ENCODE measurements around the gene ZBTB14.

The ZBTB14 gene

GRCh38 chr18:5276947-5277346, 18.6 kb downstream of the ZBTB14 start:
- no peak overlapping the region for H3K9ac ChIP-seq (ENCODE audit: low read length)
- H3K4me2 ChIP-seq (ENCODE audit: low read depth, low read length, poor library complexity, severe bottlenecking), result no peak overlapping the region
- no peaks in the 10 kb centered on the region for H3K36me3 ChIP-seq (ENCODE audit: low read length)
- H3K9me3 ChIP-seq (ENCODE audit: insufficient read depth, low read length), result no peaks in the 10 kb centered on the region
- H3K9me2 ChIP-seq (replicated peaks; ENCODE audit: insufficient read depth, low read length), result no peaks in the 10 kb centered on the region
- no peaks in the 10 kb centered on the region for H3F3A ChIP-seq (ENCODE audit: insufficient read depth)
- no peaks in the 10 kb centered on the region for H3K79me2 ChIP-seq (ENCODE audit: insufficient read depth, low read length)
- no peak overlapping the region for H2AFZ ChIP-seq (ENCODE audit: low read depth, low read length, severe bottlenecking)
- H3K4me3 ChIP-seq (ENCODE audit: insufficient read depth, low read length, poor library complexity, severe bottlenecking), result no peak overlapping the region
- H3K27ac ChIP-seq (ENCODE audit: low read depth, low read length), result no peak overlapping the region
- H4K20me1 ChIP-seq (ENCODE audit: low read depth, low read length), result no peaks in the 10 kb centered on the region
- H3K27me3 ChIP-seq (ENCODE audit: low read length), result no peaks in the 10 kb centered on the region
- TF ChIP-seq, protein P1, sequence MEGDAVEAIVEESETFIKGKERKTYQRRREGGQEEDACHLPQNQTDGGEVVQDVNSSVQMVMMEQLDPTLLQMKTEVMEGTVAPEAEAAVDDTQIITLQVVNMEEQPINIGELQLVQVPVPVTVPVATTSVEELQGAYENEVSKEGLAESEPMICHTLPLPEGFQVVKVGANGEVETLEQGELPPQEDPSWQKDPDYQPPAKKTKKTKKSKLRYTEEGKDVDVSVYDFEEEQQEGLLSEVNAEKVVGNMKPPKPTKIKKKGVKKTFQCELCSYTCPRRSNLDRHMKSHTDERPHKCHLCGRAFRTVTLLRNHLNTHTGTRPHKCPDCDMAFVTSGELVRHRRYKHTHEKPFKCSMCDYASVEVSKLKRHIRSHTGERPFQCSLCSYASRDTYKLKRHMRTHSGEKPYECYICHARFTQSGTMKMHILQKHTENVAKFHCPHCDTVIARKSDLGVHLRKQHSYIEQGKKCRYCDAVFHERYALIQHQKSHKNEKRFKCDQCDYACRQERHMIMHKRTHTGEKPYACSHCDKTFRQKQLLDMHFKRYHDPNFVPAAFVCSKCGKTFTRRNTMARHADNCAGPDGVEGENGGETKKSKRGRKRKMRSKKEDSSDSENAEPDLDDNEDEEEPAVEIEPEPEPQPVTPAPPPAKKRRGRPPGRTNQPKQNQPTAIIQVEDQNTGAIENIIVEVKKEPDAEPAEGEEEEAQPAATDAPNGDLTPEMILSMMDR (IDR thresholded peaks at IDR 0.05; ENCODE audit: insufficient read depth, low read length, poor library complexity, severe bottlenecking), result no peak
- no peak for TF ChIP-seq EZH2phosphoT487 (conservative IDR thresholded peaks at IDR 0.05; ENCODE audit: low read length)

- TF ChIP-seq, protein P1 (IDR thresholded peaks at IDR 0.05; ENCODE audit: insufficient read depth, low read length, poor library complexity, severe bottlenecking), result no peak
- no peak for TF ChIP-seq EZH2phosphoT487 (conservative IDR thresholded peaks at IDR 0.05; ENCODE audit: low read length)
- Histone ChIP-seq H3K36me3 (ENCODE audit: low read length) (no peaks in the 10 kb centered on the region), H3K9ac (ENCODE audit: low read length) (no peak overlapping the region), H2AFZ (ENCODE audit: low read depth, low read length, severe bottlenecking) (no peak overlapping the region), H3K4me3 (ENCODE audit: insufficient read depth, low read length, poor library complexity, severe bottlenecking) (no peak overlapping the region), H3K27me3 (ENCODE audit: low read length) (no peaks in the 10 kb centered on the region), H3K4me2 (ENCODE audit: low read depth, low read length, poor library complexity, severe bottlenecking) (no peak overlapping the region), H3K9me2 (replicated peaks; ENCODE audit: insufficient read depth, low read length) (no peaks in the 10 kb centered on the region), H3K79me2 (ENCODE audit: insufficient read depth, low read length) (no peaks in the 10 kb centered on the region), H3F3A (ENCODE audit: insufficient read depth) (no peaks in the 10 kb centered on the region), H3K27ac (ENCODE audit: low read depth, low read length) (no peak overlapping the region), H4K20me1 (ENCODE audit: low read depth, low read length) (no peaks in the 10 kb centered on the region), H3K9me3 (ENCODE audit: insufficient read depth, low read length) (no peaks in the 10 kb centered on the region)
These were observed 19.7 kb downstream of the ZBTB14 start for GRCh38 chr18:5275872-5276271.

GRCh38 chr18:5268874-5269273, 26.7 kb downstream of the ZBTB14 start:
- no peaks in the 10 kb centered on the region for H3K36me3 ChIP-seq (ENCODE audit: low read length)
- no peaks in the 10 kb centered on the region for H3K9me2 ChIP-seq (replicated peaks; ENCODE audit: insufficient read depth, low read length)
- H3K79me2 ChIP-seq (ENCODE audit: insufficient read depth, low read length), result no peaks in the 10 kb centered on the region
- no peak overlapping the region for H3K27ac ChIP-seq (ENCODE audit: low read depth, low read length)
- H3K9me3 ChIP-seq (ENCODE audit: insufficient read depth, low read length), result 0 out of 2 replicates have a peak, but pooled peaks cover 4% of the 10 kb centered on the region
- TF ChIP-seq EZH2phosphoT487 (conservative IDR thresholded peaks at IDR 0.05; ENCODE audit: low read length), result no peak
- TF ChIP-seq, protein P1 (IDR thresholded peaks at IDR 0.05; ENCODE audit: insufficient read depth, low read length, poor library complexity, severe bottlenecking), result no peak
- no peak overlapping the region for H3K9ac ChIP-seq (ENCODE audit: low read length)
- H2AFZ ChIP-seq (ENCODE audit: low read depth, low read length, severe bottlenecking), result no peak overlapping the region
- H3K4me3 ChIP-seq (ENCODE audit: insufficient read depth, low read length, poor library complexity, severe bottlenecking), result no peak overlapping the region
- H3K27me3 ChIP-seq (ENCODE audit: low read length), result no peaks in the 10 kb centered on the region
- no peaks in the 10 kb centered on the region for H3F3A ChIP-seq (ENCODE audit: insufficient read depth)
- no peaks in the 10 kb centered on the region for H4K20me1 ChIP-seq (ENCODE audit: low read depth, low read length)
- H3K4me2 ChIP-seq (ENCODE audit: low read depth, low read length, poor library complexity, severe bottlenecking), result no peak overlapping the region

All from SU-DHL-6 (cell line).